GM19328 (cell line): ENCODE results near the gene SPOP.
"Not testable (repeated sequence)": the region's sequence is repeated elsewhere in the genome, so short reads cannot be mapped to it uniquely, and the experiment has no call there.

ENCODE experiments used
- ATAC-seq: cut with Tn5 transposase; IDR thresholded peaks from one replicate; pipeline ENCODE4 v1.9.1; 2021; ENCODE audit warnings: mild to moderate bottlenecking, moderate library complexity; ENCODE audit not compliant: unreplicated experiment

The SPOP gene

GRCh38 chr17:49677933-49678847 lies at the start of gene SPOP:
SPOP (minus strand) TSS chr17:49678097; CDS start chr17:49622810, 55,287 bp downstream.
- ATAC-seq = peak; percentile 78

- ATAC-seq = no peak
These were observed 49.5 kb upstream of the SPOP start for GRCh38 chr17:49727380-49727779.

GRCh38 chr17:49725452-49726130 lies 47.7 kb upstream of the SPOP start:
- no peak for ATAC-seq

- not testable (repeated sequence) for ATAC-seq
These were observed 46.7 kb upstream of the SPOP start for GRCh38 chr17:49724552-49724951.

- ATAC-seq = no peak
These were observed 45.5 kb upstream of the SPOP start for GRCh38 chr17:49723423-49723822.

- no peak for ATAC-seq
These were observed 44.2 kb upstream of the SPOP start for GRCh38 chr17:49722066-49722465.

GRCh38 chr17:49717371-49717861 lies 39.5 kb upstream of the SPOP start:
- ATAC-seq = no peak

GRCh38 chr17:49716668-49717364 lies 38.9 kb upstream of the SPOP start:
- ATAC-seq = no peak

- ATAC-seq = no peak
These were observed 37.9 kb upstream of the SPOP start for GRCh38 chr17:49715717-49716279.

- no peak for ATAC-seq
These were observed 37.3 kb upstream of the SPOP start for GRCh38 chr17:49715216-49715615.

GRCh38 chr17:49708515-49709183 lies 30.8 kb upstream of the SPOP start:
- no peak for ATAC-seq

GRCh38 chr17:49707608-49708514 lies 30.0 kb upstream of the SPOP start, which contains the start of gene SLC35B1:
SLC35B1 (minus strand) TSS chr17:49707964; CDS start chr17:49707833, 131 bp downstream.
- peak; percentile 89 for ATAC-seq

GRCh38 chr17:49707246-49707607 lies 29.3 kb upstream of the SPOP start:
- ATAC-seq = no peak

GRCh38 chr17:49705254-49705653 lies 27.4 kb upstream of the SPOP start:
- ATAC-seq = no peak

- no peak for ATAC-seq
These were observed 25.8 kb upstream of the SPOP start for GRCh38 chr17:49703557-49704277.

- ATAC-seq = no peak
These were observed 23.1 kb upstream of the SPOP start for GRCh38 chr17:49700960-49701359.

- no peak for ATAC-seq
These were observed 22.2 kb upstream of the SPOP start for GRCh38 chr17:49699966-49700575.

- no peak for ATAC-seq
These were observed 20.1 kb upstream of the SPOP start for GRCh38 chr17:49698005-49698404.
